Ishikawa (cell line): Measurements from ENCODE around the gene LDLR.

Experiments
- EGR1 ChIP-seq: IDR thresholded peaks from 2 replicates; pipeline ENCODE4 v1.6.1; 2012
- EP300 ChIP-seq: IDR thresholded peaks from 2 replicates; pipeline ENCODE4 v1.6.1; 2012; ENCODE audit warnings: borderline replicate concordance
- FOXM1 ChIP-seq: IDR thresholded peaks from 2 replicates; pipeline ENCODE4 v1.6.1; 2012; ENCODE audit warnings: low read depth, borderline replicate concordance
- MAX ChIP-seq: IDR thresholded peaks from 2 replicates; pipeline ENCODE4 v1.6.1; 2012
- TCF12 ChIP-seq: IDR thresholded peaks from 2 replicates; pipeline ENCODE4 v1.6.1; 2012; ENCODE audit warnings: low read depth
- USF1 ChIP-seq: IDR thresholded peaks from 2 replicates; pipeline ENCODE4 v1.6.1; 2012
- TF ChIP-seq, protein P1 (sequence below): IDR thresholded peaks from 2 replicates; pipeline ENCODE4 v1.6.1; 2012; ENCODE audit warnings: low read depth, mild to moderate bottlenecking

DNA sequence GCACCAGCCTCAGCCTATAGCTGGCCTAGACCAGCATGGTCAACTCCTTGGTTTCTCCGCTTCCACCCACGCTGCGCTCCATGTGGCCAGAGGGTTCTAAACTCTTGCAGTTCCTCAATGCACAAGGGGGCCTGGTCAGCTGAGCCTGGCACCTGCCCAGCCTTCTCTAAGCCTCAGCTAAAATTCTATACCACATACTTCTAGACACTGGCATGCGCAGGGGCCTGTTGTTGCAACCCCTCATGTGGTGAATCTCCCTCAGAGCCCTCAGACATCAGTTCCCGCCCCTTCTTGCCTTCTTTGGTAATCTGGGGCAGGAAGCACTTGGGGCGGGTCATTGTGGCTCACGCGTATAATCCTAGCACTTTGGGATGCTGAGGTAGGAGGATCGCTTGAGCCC, 19.7 kb upstream of the LDLR start:
- TF ChIP-seq USF1 (no peak), FOXM1 (no peak), EGR1 (no peak), MAX (no peak), EP300 (no peak), TCF12 (no peak)
- TF ChIP-seq, protein P1, sequence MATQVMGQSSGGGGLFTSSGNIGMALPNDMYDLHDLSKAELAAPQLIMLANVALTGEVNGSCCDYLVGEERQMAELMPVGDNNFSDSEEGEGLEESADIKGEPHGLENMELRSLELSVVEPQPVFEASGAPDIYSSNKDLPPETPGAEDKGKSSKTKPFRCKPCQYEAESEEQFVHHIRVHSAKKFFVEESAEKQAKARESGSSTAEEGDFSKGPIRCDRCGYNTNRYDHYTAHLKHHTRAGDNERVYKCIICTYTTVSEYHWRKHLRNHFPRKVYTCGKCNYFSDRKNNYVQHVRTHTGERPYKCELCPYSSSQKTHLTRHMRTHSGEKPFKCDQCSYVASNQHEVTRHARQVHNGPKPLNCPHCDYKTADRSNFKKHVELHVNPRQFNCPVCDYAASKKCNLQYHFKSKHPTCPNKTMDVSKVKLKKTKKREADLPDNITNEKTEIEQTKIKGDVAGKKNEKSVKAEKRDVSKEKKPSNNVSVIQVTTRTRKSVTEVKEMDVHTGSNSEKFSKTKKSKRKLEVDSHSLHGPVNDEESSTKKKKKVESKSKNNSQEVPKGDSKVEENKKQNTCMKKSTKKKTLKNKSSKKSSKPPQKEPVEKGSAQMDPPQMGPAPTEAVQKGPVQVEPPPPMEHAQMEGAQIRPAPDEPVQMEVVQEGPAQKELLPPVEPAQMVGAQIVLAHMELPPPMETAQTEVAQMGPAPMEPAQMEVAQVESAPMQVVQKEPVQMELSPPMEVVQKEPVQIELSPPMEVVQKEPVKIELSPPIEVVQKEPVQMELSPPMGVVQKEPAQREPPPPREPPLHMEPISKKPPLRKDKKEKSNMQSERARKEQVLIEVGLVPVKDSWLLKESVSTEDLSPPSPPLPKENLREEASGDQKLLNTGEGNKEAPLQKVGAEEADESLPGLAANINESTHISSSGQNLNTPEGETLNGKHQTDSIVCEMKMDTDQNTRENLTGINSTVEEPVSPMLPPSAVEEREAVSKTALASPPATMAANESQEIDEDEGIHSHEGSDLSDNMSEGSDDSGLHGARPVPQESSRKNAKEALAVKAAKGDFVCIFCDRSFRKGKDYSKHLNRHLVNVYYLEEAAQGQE = no peak
